Measurements from ENCODE around the gene MTF2. TPM values are rescaled to one million over a fixed set of nuclear protein-coding genes. Genes with fewer than 3 reads are reported as not detected.
"Not testable (repeated sequence)": the region's sequence is repeated elsewhere in the genome, so short reads cannot be mapped to it uniquely, and the experiment has no call there.

MTF2 gene
- total RNA-seq (2014; rRNA removed; shearing (Covaris generic)) = 17.7 and 23.6 TPM in 2 replicates

DNA sequence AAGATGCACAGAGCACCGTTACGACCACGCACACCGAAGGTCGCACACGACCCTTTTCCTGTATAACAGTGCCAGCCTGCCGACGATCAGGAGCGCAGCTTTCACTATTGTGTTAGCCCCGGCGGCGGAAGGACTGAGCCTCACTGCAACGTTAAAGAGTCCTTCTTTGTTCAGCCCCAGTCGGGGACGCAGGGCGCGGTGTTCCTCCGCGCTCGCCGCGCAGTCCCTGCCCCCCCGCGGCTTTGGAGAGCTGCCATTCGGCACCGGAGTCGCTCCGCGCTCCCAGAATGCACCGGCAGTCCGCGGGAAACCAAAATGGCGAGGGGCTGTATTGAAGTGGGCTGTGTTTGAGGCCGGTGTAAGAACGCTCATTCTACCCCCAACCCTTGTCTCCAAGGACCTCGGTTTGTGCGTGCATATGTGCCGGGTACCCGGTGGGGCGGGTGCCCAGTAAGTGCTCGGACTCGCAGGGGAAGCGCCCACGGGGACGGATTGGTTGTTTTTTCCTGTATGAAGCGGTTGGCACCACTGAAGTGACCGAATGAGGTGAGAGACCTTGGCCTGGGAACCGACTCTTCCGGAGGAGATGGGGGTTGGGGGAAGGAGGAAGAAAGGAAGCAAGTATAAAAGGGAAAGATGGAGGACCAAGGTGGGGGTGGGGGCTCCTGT is at the start of gene MTF2:
Gene MTF2 (plus strand): TSS at position 298 of the 669 bp plus-strand sequence. CDS start 244 bp downstream, at position 542.
- DNase-seq (ENCODE audit: low read depth) = peak; percentile 93

DNA sequence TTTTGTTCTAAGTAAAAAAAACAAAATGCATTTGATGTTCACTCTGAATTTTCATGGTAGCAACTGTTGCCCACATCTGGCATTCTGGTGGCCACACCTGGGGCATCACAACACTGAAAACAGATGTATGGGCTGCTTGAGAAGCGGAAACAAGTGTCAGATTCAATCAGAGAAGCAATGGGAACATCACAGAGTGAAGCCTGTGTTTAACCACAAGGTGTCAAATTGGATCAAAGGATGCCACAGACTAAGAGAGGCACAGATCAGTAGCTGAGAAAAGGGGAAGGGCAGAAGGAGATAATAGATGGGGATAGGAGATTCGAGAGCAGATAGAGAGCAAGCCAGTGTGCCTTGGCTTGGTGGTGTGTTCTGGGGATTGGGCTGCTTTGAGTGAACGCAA is 49.8 kb upstream of the MTF2 start:
- no peak for DNase-seq (ENCODE audit: low read depth)

DNA sequence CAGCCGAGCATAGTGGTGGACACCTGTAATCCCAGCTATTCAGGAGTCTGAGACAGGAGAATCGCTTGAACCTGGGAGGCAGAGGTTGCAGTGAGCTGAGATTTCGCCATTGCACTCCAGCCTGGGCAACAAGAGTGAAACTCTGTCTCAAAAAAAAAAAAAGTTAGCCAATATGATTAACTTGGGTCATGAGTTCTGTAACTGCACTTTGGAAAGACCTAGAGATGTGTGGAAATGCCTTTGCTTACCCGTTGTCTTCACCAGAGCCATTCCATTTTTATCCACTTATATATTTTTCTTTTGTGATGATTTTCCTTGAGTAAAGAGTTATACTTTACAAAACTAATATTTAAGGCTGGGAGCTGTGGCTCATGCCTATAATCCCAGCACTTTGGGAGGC is 48.9 kb upstream of the MTF2 start:
- not testable (repeated sequence) for DNase-seq (ENCODE audit: low read depth)

GRCh38 chr1:93031711-93032110 is 47.4 kb upstream of the MTF2 start:
- no peak for DNase-seq (ENCODE audit: low read depth)

- DNase-seq (ENCODE audit: low read depth) = no peak
Measured at GRCh38 chr1:93033029-93033428, 46.1 kb upstream of the MTF2 start.

GRCh38 chr1:93033785-93034184 is 45.3 kb upstream of the MTF2 start:
- no peak for DNase-seq (ENCODE audit: low read depth)

- no peak for DNase-seq (ENCODE audit: low read depth)
Measured at GRCh38 chr1:93034397-93034796, 44.7 kb upstream of the MTF2 start.

DNA sequence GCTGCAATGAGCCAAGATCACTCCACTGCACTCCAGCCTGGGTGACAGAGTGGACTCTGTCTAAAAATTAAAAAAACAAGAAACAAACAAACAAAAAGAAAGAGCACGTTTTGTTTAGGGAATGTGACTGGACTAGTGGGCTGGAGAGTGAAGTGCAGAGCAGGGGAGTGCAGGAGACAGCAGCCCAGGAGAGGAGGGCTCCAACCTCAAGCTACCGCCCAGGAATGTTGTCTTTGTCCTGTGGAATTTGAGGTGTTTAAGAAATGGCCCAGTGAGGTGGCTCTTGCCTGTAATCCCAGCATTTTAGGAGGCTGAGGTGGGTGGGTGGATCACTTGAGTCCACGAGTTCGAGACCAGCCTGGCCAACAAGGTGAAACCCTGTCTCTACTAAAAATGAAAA is 42.4 kb upstream of the MTF2 start:
- no peak for DNase-seq (ENCODE audit: low read depth)

- peak; percentile 54 for DNase-seq (ENCODE audit: low read depth)
Measured at GRCh38 chr1:93042187-93043056, 36.7 kb upstream of the MTF2 start.

DNA sequence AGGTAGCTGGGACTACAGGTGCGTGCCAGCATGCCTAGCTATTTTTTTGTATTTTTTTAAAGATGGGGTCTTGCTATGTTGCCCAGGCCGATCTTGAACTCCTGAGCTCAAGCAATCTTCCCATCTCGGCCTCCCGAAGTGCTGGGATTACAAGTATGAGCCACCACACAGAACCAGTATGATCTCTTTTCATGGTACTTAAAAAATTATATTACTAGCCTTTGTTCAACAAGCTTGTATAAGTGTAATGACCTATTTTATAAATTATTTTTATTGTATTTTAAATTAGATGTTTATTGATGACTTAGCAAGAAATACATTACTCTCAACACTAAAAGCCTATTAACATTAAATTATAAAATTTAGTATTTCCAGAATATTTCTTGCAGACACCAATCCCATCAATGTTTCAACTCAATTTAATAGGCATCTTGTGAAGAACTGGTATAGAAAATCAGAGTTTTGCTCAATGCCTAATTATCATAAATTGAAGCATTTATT is 36.0 kb upstream of the MTF2 start:
- DNase-seq (ENCODE audit: low read depth) = no peak

- DNase-seq (ENCODE audit: low read depth) = no peak
Measured at GRCh38 chr1:93047618-93048017, 31.5 kb upstream of the MTF2 start.

DNA sequence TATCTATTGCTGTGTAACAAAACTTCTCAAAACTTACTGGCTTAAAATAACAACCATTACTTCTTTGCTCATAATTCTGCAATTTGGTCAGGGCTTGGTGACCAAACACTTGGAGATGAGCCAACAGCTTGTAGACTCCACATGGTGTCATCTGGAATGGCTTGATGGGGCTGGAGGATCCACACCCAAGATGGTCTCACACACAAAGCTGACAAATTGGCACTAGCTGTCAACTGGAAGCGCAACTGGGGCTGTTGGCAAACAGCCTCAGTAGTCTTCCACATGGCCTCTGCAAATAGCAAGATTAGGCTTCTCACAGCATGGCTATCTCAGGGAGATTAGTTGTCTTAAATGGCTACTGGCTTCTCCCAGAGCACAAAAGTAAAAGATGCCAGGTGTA is 27.1 kb upstream of the MTF2 start:
- DNase-seq (ENCODE audit: low read depth) = peak; percentile 11

DNA sequence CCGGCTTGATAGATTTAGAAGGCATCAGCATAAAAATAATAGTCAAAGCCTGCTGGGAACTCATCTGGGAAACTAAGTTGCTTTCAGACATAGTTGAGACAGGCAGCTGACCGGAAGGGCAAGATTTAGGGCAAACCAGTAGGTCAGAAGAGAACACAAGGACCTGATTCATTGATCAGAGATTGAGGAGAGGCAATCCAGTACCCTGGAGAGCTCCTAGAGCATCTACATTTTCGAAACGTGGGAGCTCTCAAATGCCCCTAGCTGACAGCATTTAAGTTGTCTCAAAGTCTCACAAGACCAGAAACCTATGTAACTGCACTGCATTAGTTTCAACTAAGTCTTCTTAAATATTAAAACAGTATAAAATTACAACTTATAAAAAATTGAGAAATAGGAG is 22.9 kb upstream of the MTF2 start:
- peak; percentile 38 for DNase-seq (ENCODE audit: low read depth)

DNA sequence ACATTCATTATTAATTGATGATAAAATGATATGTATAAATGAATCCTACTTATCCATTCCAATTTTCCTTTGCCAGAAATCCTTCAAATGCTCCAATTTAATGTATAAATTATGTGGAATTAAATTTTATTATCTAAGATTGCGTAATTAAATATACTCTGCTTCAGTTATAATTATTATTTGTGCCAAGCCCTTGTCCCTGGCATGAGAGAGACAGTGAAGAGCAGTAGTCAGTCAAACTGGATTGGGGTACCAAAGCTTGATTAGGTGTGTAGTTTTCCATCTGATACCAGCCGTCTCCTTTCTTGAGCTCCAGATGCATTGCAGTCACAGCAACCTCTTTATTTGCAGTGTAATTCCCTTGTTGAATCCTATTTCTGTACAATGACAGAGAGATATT is 22.4 kb upstream of the MTF2 start:
- DNase-seq (ENCODE audit: low read depth) = no peak

- peak; percentile 56 for DNase-seq (ENCODE audit: low read depth)
Measured at GRCh38 chr1:93061895-93062792, 16.9 kb upstream of the MTF2 start.

DNA sequence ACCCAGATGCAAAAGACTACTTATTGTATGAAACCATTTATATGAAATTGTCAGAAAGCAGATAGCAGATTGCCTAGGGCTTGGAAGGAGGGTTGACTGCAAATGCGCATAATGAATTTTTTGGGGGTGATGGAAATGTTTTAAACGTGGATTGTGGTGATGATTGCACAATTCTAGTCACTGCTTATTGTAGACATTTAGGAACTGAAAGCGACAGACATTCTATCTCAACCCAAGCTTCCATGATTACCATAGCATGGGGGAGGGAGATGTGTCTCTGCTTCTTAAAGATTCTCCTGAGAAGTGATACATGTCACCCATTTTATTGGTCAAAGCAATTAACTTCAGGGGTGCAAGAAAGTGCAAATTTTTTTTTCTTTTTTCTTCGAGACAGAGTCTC is 2.8 kb upstream of the MTF2 start:
- DNase-seq (ENCODE audit: low read depth) = no peak

- no peak for DNase-seq (ENCODE audit: low read depth)
Measured at GRCh38 chr1:93078203-93078602, 880 bp upstream of the MTF2 start.

DNA sequence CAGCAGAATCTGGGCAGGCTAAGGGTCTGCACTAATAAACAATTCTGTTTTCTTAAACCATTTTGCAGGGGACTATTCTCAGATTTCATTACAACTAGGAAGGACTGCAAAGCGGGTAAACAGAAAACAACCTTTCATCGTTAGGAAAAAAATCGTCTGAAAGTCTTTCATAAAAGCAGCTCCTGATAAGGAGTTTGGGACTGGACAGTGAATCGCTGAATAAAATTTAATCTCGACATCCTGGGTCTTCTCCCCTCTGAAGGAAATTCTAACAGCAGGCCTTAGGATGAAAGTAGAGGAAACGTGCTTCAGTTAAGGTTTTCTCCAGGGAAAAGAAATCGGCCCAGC is 471 bp upstream of the MTF2 start:
- DNase-seq (ENCODE audit: low read depth) = no peak

GRCh38 chr1:93079685-93080141 is 630 bp downstream of the MTF2 start:
- peak; percentile 42 for DNase-seq (ENCODE audit: low read depth)

- peak; percentile 76 for DNase-seq (ENCODE audit: low read depth)
Measured at GRCh38 chr1:93080179-93080823, 1.2 kb downstream of the MTF2 start.

GRCh38 chr1:93081716-93082115 is 2.6 kb downstream of the MTF2 start:
- DNase-seq (ENCODE audit: low read depth) = peak; percentile 80

All from M059J (cell line).